ENCODE measurements around the gene MAP1B. TPM values are rescaled to one million over a fixed set of nuclear protein-coding genes. Genes with fewer than 3 reads are reported as not detected.

The MAP1B gene
- total and polyA plus RNA-seq, 9 donors = 23.5 to 55.0 (median 27.8) TPM

- no peak for DNase-seq
- H3K4me3 ChIP-seq (ENCODE audit: low read length) = no peak overlapping the region
- no peaks in the 10 kb centered on the region for H3K36me3 ChIP-seq (ENCODE audit: control insufficient read depth, insufficient read depth, low read length)
- H3K27ac ChIP-seq (ENCODE audit: low read length) = no peak overlapping the region
- WGBS (ENCODE audit: insufficient coverage) = 90% methylated on average over 1 of the region's 1 CpG
- peaks cover 5% of the 10 kb centered on the region for H3K4me1 ChIP-seq (ENCODE audit: control insufficient read depth, insufficient read depth, low read length)
- H3K27me3 ChIP-seq (ENCODE audit: control insufficient read depth, insufficient read depth, low read length) = no peaks in the 10 kb centered on the region
- H3K9me3 ChIP-seq (replicated peaks; ENCODE audit: control insufficient read depth, low read depth, low read length) = no peaks in the 10 kb centered on the region
Measured at GRCh38 chr5:72251386-72251785, 144.1 kb downstream of the MAP1B start.

DNA sequence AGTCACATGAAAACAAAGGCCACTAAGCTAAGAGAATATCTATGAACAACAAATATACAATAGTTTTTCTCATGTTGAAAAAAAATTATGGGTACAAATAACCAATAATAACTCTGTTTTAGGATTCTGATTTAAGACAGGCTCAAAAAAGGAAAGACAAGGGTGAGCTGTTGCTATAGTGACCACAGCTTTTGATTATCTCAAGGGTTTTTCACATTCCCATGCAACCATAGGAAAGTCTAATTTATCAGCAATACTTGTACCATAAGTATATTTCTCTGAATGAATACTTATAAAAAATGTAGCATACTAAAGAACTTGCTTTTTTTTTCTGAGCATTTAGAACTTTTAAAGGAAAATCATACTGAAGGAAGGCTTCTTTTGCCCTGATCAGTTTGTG, 144.7 kb downstream of the MAP1B start:
- no peak for DNase-seq
- Histone ChIP-seq H3K9me3 (replicated peaks; ENCODE audit: control insufficient read depth, low read depth, low read length) (no peaks in the 10 kb centered on the region), H3K36me3 (ENCODE audit: control insufficient read depth, insufficient read depth, low read length) (no peaks in the 10 kb centered on the region), H3K4me1 (ENCODE audit: control insufficient read depth, insufficient read depth, low read length) (peaks cover 5% of the 10 kb centered on the region), H3K27ac (ENCODE audit: low read length) (no peak overlapping the region), H3K4me3 (ENCODE audit: low read length) (no peak overlapping the region), H3K27me3 (ENCODE audit: control insufficient read depth, insufficient read depth, low read length) (no peaks in the 10 kb centered on the region)

GRCh38 chr5:72252574-72253155, 145.4 kb downstream of the MAP1B start:
- H3K36me3 ChIP-seq (ENCODE audit: control insufficient read depth, insufficient read depth, low read length) = no peaks in the 10 kb centered on the region
- no peak overlapping the region for H3K4me3 ChIP-seq (ENCODE audit: low read length)
- WGBS (ENCODE audit: insufficient coverage) = 68% methylated on average over 4 of the region's 5 CpGs
- H3K27ac ChIP-seq (ENCODE audit: low read length) = no peak overlapping the region
- no peaks in the 10 kb centered on the region for H3K9me3 ChIP-seq (replicated peaks; ENCODE audit: control insufficient read depth, low read depth, low read length)
- no peak for DNase-seq
- peaks cover 5% of the 10 kb centered on the region for H3K4me1 ChIP-seq (ENCODE audit: control insufficient read depth, insufficient read depth, low read length)
- no peaks in the 10 kb centered on the region for H3K27me3 ChIP-seq (ENCODE audit: control insufficient read depth, insufficient read depth, low read length)

GRCh38 chr5:72255237-72255636, 148.0 kb downstream of the MAP1B start:
- no peaks in the 10 kb centered on the region for H3K36me3 ChIP-seq (ENCODE audit: control insufficient read depth, insufficient read depth, low read length)
- H3K27me3 ChIP-seq (ENCODE audit: control insufficient read depth, insufficient read depth, low read length) = no peaks in the 10 kb centered on the region
- no peak for DNase-seq
- no peaks in the 10 kb centered on the region for H3K4me1 ChIP-seq (ENCODE audit: control insufficient read depth, insufficient read depth, low read length)
- no CpG with 5 or more reads among the region's 3 CpGs for WGBS (ENCODE audit: insufficient coverage)
- H3K27ac ChIP-seq (ENCODE audit: low read length) = no peak overlapping the region
- H3K4me3 ChIP-seq (ENCODE audit: low read length) = no peak overlapping the region
- no peaks in the 10 kb centered on the region for H3K9me3 ChIP-seq (replicated peaks; ENCODE audit: control insufficient read depth, low read depth, low read length)

DNA sequence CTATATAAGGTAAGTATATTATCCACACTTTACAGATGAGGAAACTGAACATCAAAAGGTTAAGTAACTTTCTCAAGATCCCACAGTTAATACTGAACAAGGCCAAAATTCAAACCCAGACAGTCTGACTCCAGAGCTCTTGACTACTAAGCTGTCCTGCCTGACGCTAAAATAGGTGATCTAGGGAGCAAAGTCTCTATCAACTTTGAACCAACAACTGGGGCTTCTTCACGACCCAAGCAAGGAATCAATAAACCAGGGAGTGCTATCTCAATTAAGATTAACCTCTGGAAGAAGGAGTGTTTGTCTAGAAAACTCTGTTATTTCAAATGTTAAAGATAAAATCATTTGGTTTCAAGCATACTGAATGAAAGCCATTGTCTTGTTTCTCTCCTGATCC, 148.4 kb downstream of the MAP1B start:
- no peak for DNase-seq
- WGBS (ENCODE audit: insufficient coverage) = no CpG with 5 or more reads among the region's 2 CpGs
- no peaks in the 10 kb centered on the region for H3K36me3 ChIP-seq (ENCODE audit: control insufficient read depth, insufficient read depth, low read length)

GRCh38 chr5:72256536-72256935, 149.3 kb downstream of the MAP1B start:
- no peaks in the 10 kb centered on the region for H3K27me3 ChIP-seq (ENCODE audit: control insufficient read depth, insufficient read depth, low read length)
- WGBS (ENCODE audit: insufficient coverage) = no CpG with 5 or more reads among the region's 2 CpGs
- no peak overlapping the region for H3K4me3 ChIP-seq (ENCODE audit: low read length)
- DNase-seq = no peak
- H3K27ac ChIP-seq (ENCODE audit: low read length) = no peak overlapping the region
- H3K36me3 ChIP-seq (ENCODE audit: control insufficient read depth, insufficient read depth, low read length) = no peaks in the 10 kb centered on the region
- H3K4me1 ChIP-seq (ENCODE audit: control insufficient read depth, insufficient read depth, low read length) = no peaks in the 10 kb centered on the region
- H3K9me3 ChIP-seq (replicated peaks; ENCODE audit: control insufficient read depth, low read depth, low read length) = no peaks in the 10 kb centered on the region

More for the DNA sequence above, 148.4 kb downstream of the MAP1B start:
- no peaks in the 10 kb centered on the region for H3K27me3 ChIP-seq (ENCODE audit: control insufficient read depth, insufficient read depth, low read length)
- no peak overlapping the region for H3K27ac ChIP-seq (ENCODE audit: low read length)
- H3K4me3 ChIP-seq (ENCODE audit: low read length) = no peak overlapping the region
- H3K9me3 ChIP-seq (replicated peaks; ENCODE audit: control insufficient read depth, low read depth, low read length) = no peaks in the 10 kb centered on the region
- no peaks in the 10 kb centered on the region for H3K4me1 ChIP-seq (ENCODE audit: control insufficient read depth, insufficient read depth, low read length)

Other genes with a start within 250 kb of the MAP1B start
- gene MRPS27, start 212.8 kb downstream of the MAP1B start, total RNA-seq = 45.7 TPM
- gene MRPS27, start 212.8 kb downstream of the MAP1B start, polyA plus RNA-seq (ENCODE audit: insufficient read depth in 1 of 8, insufficient read length in 8 of 8, low replicate concordance in 1 of 8) = 10 to 100 TPM; 37.0 to 46.6 (median 41.4) TPM
- 8.8 TPM for gene PTCD2, start 212.9 kb downstream of the MAP1B start, total RNA-seq
- gene PTCD2, start 212.9 kb downstream of the MAP1B start, polyA plus RNA-seq (ENCODE audit: insufficient read depth in 1 of 8, insufficient read length in 8 of 8, low replicate concordance in 1 of 8) = 1 to 10 TPM; 6.2 to 8.7 (median 7.4) TPM